Left ventricle myocardium inferior (tissue), 1 donor: ENCODE data around the gene FGF12. TPM values are rescaled to one million over a fixed set of nuclear protein-coding genes. Genes with fewer than 3 reads are reported as not detected.

Experiments used
- DNase-seq: peaks from one replicate; pipeline ENCODE4 v3.0.0-alpha.2; 2020
- H3K27ac ChIP-seq: fragments of 200-600 bp; replicated peaks from 2 replicates; pipeline ENCODE4 v1.8.0; 2021
- H3K27me3 ChIP-seq: fragments of 200-600 bp; 2 replicates; pipeline ENCODE4 v1.8.0; 2021; ENCODE audit warnings: low read depth
- H3K36me3 ChIP-seq: fragments of 200-600 bp; 2 replicates; pipeline ENCODE4 v1.8.0; 2021
- H3K4me1 ChIP-seq: fragments of 200-600 bp; 2 replicates; pipeline ENCODE4 v1.8.0; 2021
- H3K4me3 ChIP-seq: fragments of 200-600 bp; 2 replicates; pipeline ENCODE4 v1.8.0; 2021; ENCODE audit warnings: mild to moderate bottlenecking, moderate library complexity
- H3K9me3 ChIP-seq: fragments of 200-600 bp; replicated peaks from 2 replicates; pipeline ENCODE4 v1.8.0; 2021
- intact Hi-C: fragments of 100-400 bp; cut with micrococcal nuclease; formaldehyde crosslinking; loops from one replicate; pipeline ENCODE4 v1.11.0; 2022
- total RNA-seq: library from RNA; stranded (reverse); fragmentation: NEBNext Ultra II Directional; extraction: Animal tissue kit (Norgen Biotek cat#: 25700); gene quantifications from one replicate; pipeline ENCODE4 v1.2.1, GENCODE V29; 2021
- TF ChIP-seq, protein P1 (sequence below): fragments of 200-600 bp; IDR thresholded peaks from 2 replicates; pipeline ENCODE4 v1.8.0; 2021; ENCODE audit warnings: antibody characterized with exemption, mild to moderate bottlenecking, borderline replicate concordance
- donor health status: DM: no; HTN: yes; CAD: no; lungs with severe emphysema.

The FGF12 gene
- total RNA-seq, 1 donor from 2014 or later = 325 TPM

DNA sequence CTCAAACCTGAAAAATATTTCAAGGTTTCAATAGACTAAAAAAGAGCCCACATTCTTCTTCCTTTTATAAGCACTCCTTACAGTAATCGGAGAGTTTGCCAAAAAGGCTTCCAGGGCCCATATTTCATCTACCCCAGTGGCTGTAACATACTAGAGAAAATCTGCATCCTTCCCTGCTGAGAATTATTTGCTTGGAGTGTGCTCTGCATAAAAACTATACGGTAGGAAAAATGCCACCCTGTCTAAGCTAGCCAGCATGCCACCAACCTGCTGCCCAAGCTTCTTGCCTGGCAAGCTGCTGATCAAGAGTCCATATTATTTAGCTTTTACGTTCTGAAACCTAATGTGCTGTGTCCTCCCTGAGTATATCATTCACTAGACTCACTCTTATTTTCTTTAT is 107.1 kb downstream of the FGF12 start:
- intact Hi-C loops = no loop called here
- H3K27ac ChIP-seq = peak overlapping the region; percentile 25
- no peaks in the 10 kb centered on the region for H3K9me3 ChIP-seq
- H3K36me3 ChIP-seq = no peaks in the 10 kb centered on the region
- TF ChIP-seq, protein P1, sequence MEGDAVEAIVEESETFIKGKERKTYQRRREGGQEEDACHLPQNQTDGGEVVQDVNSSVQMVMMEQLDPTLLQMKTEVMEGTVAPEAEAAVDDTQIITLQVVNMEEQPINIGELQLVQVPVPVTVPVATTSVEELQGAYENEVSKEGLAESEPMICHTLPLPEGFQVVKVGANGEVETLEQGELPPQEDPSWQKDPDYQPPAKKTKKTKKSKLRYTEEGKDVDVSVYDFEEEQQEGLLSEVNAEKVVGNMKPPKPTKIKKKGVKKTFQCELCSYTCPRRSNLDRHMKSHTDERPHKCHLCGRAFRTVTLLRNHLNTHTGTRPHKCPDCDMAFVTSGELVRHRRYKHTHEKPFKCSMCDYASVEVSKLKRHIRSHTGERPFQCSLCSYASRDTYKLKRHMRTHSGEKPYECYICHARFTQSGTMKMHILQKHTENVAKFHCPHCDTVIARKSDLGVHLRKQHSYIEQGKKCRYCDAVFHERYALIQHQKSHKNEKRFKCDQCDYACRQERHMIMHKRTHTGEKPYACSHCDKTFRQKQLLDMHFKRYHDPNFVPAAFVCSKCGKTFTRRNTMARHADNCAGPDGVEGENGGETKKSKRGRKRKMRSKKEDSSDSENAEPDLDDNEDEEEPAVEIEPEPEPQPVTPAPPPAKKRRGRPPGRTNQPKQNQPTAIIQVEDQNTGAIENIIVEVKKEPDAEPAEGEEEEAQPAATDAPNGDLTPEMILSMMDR = no peak
- H3K4me3 ChIP-seq = no peak overlapping the region
- H3K27me3 ChIP-seq = no peaks in the 10 kb centered on the region
- no peak for DNase-seq
- H3K4me1 ChIP-seq = peaks cover 13% of the 10 kb centered on the region

DNA sequence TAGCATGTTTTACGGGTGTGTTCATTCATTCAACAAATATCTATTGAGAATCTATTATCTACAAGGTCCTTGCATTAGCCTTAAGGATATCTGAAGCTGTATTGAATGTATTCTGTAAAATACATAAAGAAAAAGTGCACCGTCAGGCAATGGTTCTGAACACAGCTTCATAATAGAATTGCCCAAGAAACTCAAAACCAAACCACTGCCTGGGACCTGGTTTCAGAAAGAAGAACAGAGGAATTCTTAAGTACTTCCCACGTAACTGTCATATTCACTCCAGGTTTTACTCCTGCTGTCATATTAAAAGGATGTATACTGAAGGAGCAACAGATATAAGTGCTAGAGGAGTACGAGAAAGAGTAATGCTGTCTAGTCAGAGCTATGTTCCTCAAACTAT is 115.9 kb downstream of the FGF12 start:
- no peak for DNase-seq
- Histone ChIP-seq H3K9me3 (no peaks in the 10 kb centered on the region), H3K27ac (peak overlapping the region; percentile 68), H3K36me3 (no peaks in the 10 kb centered on the region), H3K27me3 (no peaks in the 10 kb centered on the region), H3K4me3 (no peak overlapping the region), H3K4me1 (peaks cover 25% of the 10 kb centered on the region)
- intact Hi-C loops = no loop called here
- TF ChIP-seq, protein P1 = no peak

DNA sequence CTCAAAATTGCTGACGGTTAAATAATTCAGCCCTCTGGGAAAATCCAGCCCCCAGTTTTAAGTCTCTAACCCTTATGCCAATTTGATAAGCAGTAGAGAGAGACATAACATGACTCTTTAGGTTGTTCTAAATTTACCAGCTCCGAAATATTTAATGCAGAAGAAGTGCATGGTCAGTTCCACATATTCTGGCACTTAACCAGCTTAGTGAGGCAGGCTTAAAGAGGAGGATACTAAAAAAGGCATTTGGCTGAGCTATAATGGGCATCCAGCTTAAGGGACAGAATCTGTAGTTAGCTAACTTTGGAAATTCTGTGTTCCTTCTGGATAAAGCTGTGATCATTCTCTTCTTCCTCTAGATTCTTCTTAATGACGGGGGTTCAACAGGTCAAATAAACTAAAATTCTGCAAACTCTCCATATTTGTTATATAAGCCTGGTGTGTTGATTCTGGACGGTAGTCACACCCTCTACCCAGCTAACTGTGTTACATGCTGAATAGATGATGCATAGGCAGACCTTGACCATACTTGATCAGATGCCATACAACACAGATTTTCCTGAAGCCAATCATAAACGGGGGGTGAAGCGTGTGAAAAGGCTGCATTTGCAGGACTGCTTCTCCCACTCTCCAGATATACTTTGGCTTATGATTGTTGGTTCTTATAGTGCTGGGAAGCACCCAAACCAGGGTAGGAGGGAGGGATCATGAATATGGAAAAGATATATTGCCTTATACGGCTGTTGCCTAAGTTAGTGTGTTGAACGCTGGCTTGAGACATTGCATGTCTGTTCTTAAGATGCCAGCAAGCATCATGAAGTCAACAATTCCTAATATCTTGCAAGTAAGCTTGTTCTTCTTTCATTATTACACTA is 118.4 kb downstream of the FGF12 start:
- intact Hi-C loops = no loop called here
- H3K4me1 ChIP-seq = peaks cover 25% of the 10 kb centered on the region
- peak overlapping the region; percentile 0 for H3K4me3 ChIP-seq
- DNase-seq = no peak
- H3K9me3 ChIP-seq = peaks cover 9% of the 10 kb centered on the region
- peak overlapping the region; percentile 68 for H3K27ac ChIP-seq
- H3K36me3 ChIP-seq = no peaks in the 10 kb centered on the region
- TF ChIP-seq, protein P1 = no peak
- H3K27me3 ChIP-seq = no peaks in the 10 kb centered on the region

DNA sequence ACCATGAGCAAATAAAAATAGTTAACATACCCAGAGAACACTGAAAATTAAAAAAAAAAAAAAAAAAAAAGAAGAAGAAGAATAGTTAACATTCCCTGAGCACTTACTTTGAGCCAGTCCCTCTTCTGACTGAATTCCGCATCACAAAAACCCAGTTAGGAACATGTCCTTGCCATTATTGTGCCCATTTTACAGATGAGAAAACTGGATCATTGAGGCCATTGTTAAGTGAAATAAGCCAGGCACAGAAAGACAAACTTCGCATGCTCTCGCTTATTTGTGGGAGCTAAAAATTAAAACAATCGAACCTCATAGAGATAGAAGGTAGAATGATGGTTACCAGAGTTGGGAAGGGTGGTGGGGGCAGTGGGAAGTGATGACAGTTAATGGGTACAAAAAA is 119.5 kb downstream of the FGF12 start:
- intact Hi-C loops = no loop called here
- peaks cover 29% of the 10 kb centered on the region for H3K4me1 ChIP-seq
- no peak overlapping the region for H3K4me3 ChIP-seq
- no peak for DNase-seq
- no peaks in the 10 kb centered on the region for H3K27me3 ChIP-seq
- H3K27ac ChIP-seq = peak overlapping the region; percentile 68
- peaks cover 20% of the 10 kb centered on the region for H3K9me3 ChIP-seq
- H3K36me3 ChIP-seq = no peaks in the 10 kb centered on the region
- TF ChIP-seq, protein P1 = no peak

DNA sequence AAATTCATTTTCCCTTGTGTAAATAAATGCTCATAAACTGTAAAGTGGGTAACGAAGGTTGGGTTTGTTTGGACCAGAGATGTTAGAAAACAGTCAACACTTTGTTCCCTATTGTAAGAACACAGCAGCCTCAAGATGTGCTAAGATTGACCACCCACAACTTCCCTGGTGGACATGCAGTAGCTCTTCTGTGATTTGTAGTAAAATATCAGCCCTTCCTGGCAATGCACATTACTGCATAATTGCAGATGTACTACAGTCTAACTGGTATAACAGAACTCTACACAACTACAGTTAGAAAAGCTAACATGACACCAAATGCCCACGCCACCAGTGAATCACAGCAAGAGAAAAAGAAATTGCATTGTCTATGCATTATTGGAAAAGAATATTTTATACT is 129.4 kb downstream of the FGF12 start:
- H3K27ac ChIP-seq = peak overlapping the region; percentile 63
- H3K4me1 ChIP-seq = peaks cover 43% of the 10 kb centered on the region
- H3K9me3 ChIP-seq = peaks cover 8% of the 10 kb centered on the region
- no peak overlapping the region for H3K4me3 ChIP-seq
- TF ChIP-seq, protein P1 = no peak
- no peaks in the 10 kb centered on the region for H3K27me3 ChIP-seq
- DNase-seq = no peak
- H3K36me3 ChIP-seq = peaks cover 4% of the 10 kb centered on the region
- intact Hi-C loops = no loop called here
